Thyroid gland (tissue), 4 donors: ENCODE results near the gene MGAT5B. TPM values are rescaled to one million over a fixed set of nuclear protein-coding genes. Genes with fewer than 3 reads are reported as not detected.

Experiments used
- DNase-seq, 2 donors: peaks; one replicate each; pipeline ENCODE4 v3.0.0-alpha.2; 2019
- H3K27ac ChIP-seq, 3 donors: fragments of 200-600 bp; sonication (generic); 1 replicate in 2 of 3; 2 replicates in 1 of 3; pipeline ENCODE4 v1.5.1; 2016 to 2019; ENCODE audit warnings: mild to moderate bottlenecking in 1 of 3, moderate library complexity in 1 of 3
- H3K27me3 ChIP-seq: fragments of 200-600 bp; sonication (generic); one replicate; pipeline ENCODE4 v1.5.1; 2019
- H3K36me3 ChIP-seq, 2 donors: fragments of 200-600 bp; sonication (generic); one replicate each; pipeline ENCODE4 v1.5.1; 2016 to 2019
- H3K4me1 ChIP-seq, 2 donors: fragments of 200-600 bp; sonication (generic); one replicate each; pipeline ENCODE4 v1.5.1; 2017 to 2019
- H3K4me3 ChIP-seq, 3 donors: fragments of 200-600 bp; sonication (generic); replicated peaks in 1 of 3; 1 replicate in 2 of 3; 2 replicates in 1 of 3; pipeline ENCODE4 v1.5.1; 2016; ENCODE audit warnings: mild to moderate bottlenecking in 1 of 3
- H3K9me3 ChIP-seq: fragments of 200-600 bp; sonication (generic); one replicate; pipeline ENCODE4 v1.5.1; 2017
- CTCF ChIP-seq, 6 experiments: fragments of 200-600 bp in 3 of 6; fragments of 450-650 bp in 3 of 6; sonication (generic) in 3 of 6; IDR thresholded peaks; one replicate each; pipeline ENCODE4 v1.5.1; 2016 to 2019; ENCODE audit warnings: antibody characterized with exemption in 6 of 6, mild to moderate bottlenecking in 2 of 6, inconsistent platforms in 1 of 6, moderate library complexity in 1 of 6
- POLR2A ChIP-seq, 2 donors: fragments of 450-650 bp; IDR thresholded peaks; one replicate each; pipeline ENCODE4 v1.6.1; 2017; ENCODE audit warnings: antibody characterized with exemption in 2 of 2, mild to moderate bottlenecking in 2 of 2, moderate library complexity in 1 of 2
- WGBS, 2 donors: methylation state at CpG; one replicate each; pipeline ENCODE4 v1.1.5; 2017; 5-methylcytosine and 5-hydroxymethylcytosine counted together
- intact Hi-C: fragments of 100-400 bp; cut with DNase I; formaldehyde crosslinking; loops from one replicate; pipeline ENCODE4 v1.15.1; 2023
- total RNA-seq, 4 donors: library from RNA; depleted of rRNA; stranded (reverse); fragments of >200 nt; gene quantifications; one replicate each; pipeline ENCODE4 v1.2.3, GENCODE V29; 2016

The MGAT5B gene
- total RNA-seq, 4 donors from 2014 or later = 0.22 to 7.4 (median 0.73) TPM; not detected in 1

- Histone ChIP-seq H3K27ac (no peak overlapping the region), H3K27me3 (no peaks in the 10 kb centered on the region), H3K4me1 (no peaks in the 10 kb centered on the region), H3K4me3 (no peak overlapping the region), H3K36me3 (no peaks in the 10 kb centered on the region), H3K9me3 (no peaks in the 10 kb centered on the region)
- intact Hi-C loops = no loop called here
- DNase-seq = no peak
- TF ChIP-seq CTCF (IDR thresholded peaks at IDR 0.05) (no peak), POLR2A (IDR thresholded peaks at IDR 0.05) (no peak)
- WGBS, 2 donors = 74 to 91% methylated on average over 4 to 6 of the region's 8 CpGs
These were observed 118.2 kb downstream of the MGAT5B start for GRCh38 chr17:76986365-76986764.

GRCh38 chr17:76987486-76988093 is 119.4 kb downstream of the MGAT5B start:
- no peak overlapping the region for H3K27ac ChIP-seq
- intact Hi-C loops = no loop called here
- TF ChIP-seq CTCF (IDR thresholded peaks at IDR 0.05) = no peak
- TF ChIP-seq POLR2A (IDR thresholded peaks at IDR 0.05) = no peak
- no peak for DNase-seq
- H3K27me3 ChIP-seq = no peaks in the 10 kb centered on the region
- no peak overlapping the region for H3K4me3 ChIP-seq
- 62 to 83% methylated on average over 13 to 15 of the region's 15 CpGs for WGBS, 2 donors
- H3K4me1 ChIP-seq = no peaks in the 10 kb centered on the region
- no peaks in the 10 kb centered on the region for H3K9me3 ChIP-seq
- H3K36me3 ChIP-seq = no peaks in the 10 kb centered on the region

GRCh38 chr17:76988796-76989195 is 120.6 kb downstream of the MGAT5B start:
- Histone ChIP-seq H3K4me1 (no peaks in the 10 kb centered on the region), H3K4me3 (no peak overlapping the region), H3K27me3 (no peaks in the 10 kb centered on the region), H3K9me3 (no peaks in the 10 kb centered on the region), H3K27ac (no peak overlapping the region), H3K36me3 (no peaks in the 10 kb centered on the region)
- DNase-seq = no peak
- intact Hi-C loops = no loop called here
- WGBS, 2 donors = 92% methylated on average over 13 of the region's 13 CpGs
- TF ChIP-seq POLR2A (IDR thresholded peaks at IDR 0.05) = no peak
- no peak for TF ChIP-seq CTCF (IDR thresholded peaks at IDR 0.05)

- intact Hi-C loops = no loop called here
- Histone ChIP-seq H3K9me3 (no peaks in the 10 kb centered on the region), H3K27me3 (no peaks in the 10 kb centered on the region), H3K27ac (no peak overlapping the region), H3K4me1 (no peaks in the 10 kb centered on the region), H3K4me3 (no peak overlapping the region), H3K36me3 (no peaks in the 10 kb centered on the region)
- TF ChIP-seq CTCF (IDR thresholded peaks at IDR 0.05) (no peak), POLR2A (IDR thresholded peaks at IDR 0.05) (no peak)
- no peak for DNase-seq
- 81 to 85% methylated on average over 4 to 5 of the region's 5 CpGs for WGBS, 2 donors
These were observed 121.3 kb downstream of the MGAT5B start for GRCh38 chr17:76989519-76989918.

- WGBS, 2 donors = 37% methylated on average over 5 of the region's 5 CpGs
- intact Hi-C loops = no loop called here
These were observed 124.7 kb downstream of the MGAT5B start for GRCh38 chr17:76992891-76993290.

More at GRCh38 chr17:76992891-76993290, 124.7 kb downstream of the MGAT5B start:
- no peak for DNase-seq
- Histone ChIP-seq H3K4me3 (no peak overlapping the region), H3K27ac (no peak overlapping the region), H3K36me3 (no peaks in the 10 kb centered on the region), H3K9me3 (no peaks in the 10 kb centered on the region), H3K27me3 (no peaks in the 10 kb centered on the region), H3K4me1 (no peaks in the 10 kb centered on the region)
- TF ChIP-seq POLR2A (IDR thresholded peaks at IDR 0.05) = no peak
